HFFc6 (cell line): Measurements from ENCODE around the gene ZNF440. TPM values are rescaled to one million over a fixed set of nuclear protein-coding genes. Genes with fewer than 3 reads are reported as not detected.
"Not testable (repeated sequence)": the region's sequence is repeated elsewhere in the genome, so short reads cannot be mapped to it uniquely, and the experiment has no call there.

ENCODE experiments used
- DNase-seq: peaks from one replicate; pipeline ENCODE4 v3.0.0-alpha.2; 2018
- H3K27ac Mint-ChIP-seq: 2 replicates; pipeline ENCODE4 v1.8.0; 2020; ENCODE audit warnings: mild to moderate bottlenecking, mixed read lengths
- H3K27me3 Mint-ChIP-seq: 2 replicates; pipeline ENCODE4 v1.8.0; 2021; ENCODE audit warnings: mild to moderate bottlenecking, moderate library complexity, mixed read lengths; ENCODE audit not compliant: insufficient read depth
- H3K36me3 Mint-ChIP-seq: 2 replicates; pipeline ENCODE4 v1.8.0; 2021; ENCODE audit warnings: low read depth, mixed read lengths
- H3K4me1 Mint-ChIP-seq: 2 replicates; pipeline ENCODE4 v1.8.0; 2020; ENCODE audit warnings: low read depth, mixed read lengths
- H3K4me3 Mint-ChIP-seq: 2 replicates; pipeline ENCODE4 v1.8.0; 2020; ENCODE audit warnings: mild to moderate bottlenecking, moderate library complexity, mixed read lengths
- H3K9me3 Mint-ChIP-seq: 2 replicates; pipeline ENCODE4 v1.8.0; 2020; ENCODE audit warnings: mild to moderate bottlenecking, mixed read lengths
- total RNA-seq, 6 experiments: library from RNA; stranded (reverse); fragmentation: NEBNext Ultra II Directional; extraction: Animal tissue kit (Norgen Biotek cat#: 25700); gene quantifications; 2 replicates in 1 of 6; 3 replicates in 5 of 6; pipeline ENCODE4 v1.2.3, GENCODE V29; 2021
- TF ChIP-seq, protein P1 (sequence below): fragments of 200-600 bp; sonication (generic); IDR thresholded peaks from 2 replicates; pipeline ENCODE4 v1.5.0; 2021; ENCODE audit warnings: antibody characterized with exemption, mild to moderate bottlenecking

Gene ZNF440
- total RNA-seq, 6 experiments from 2014 or later = 4.9 to 7.7 (median 6.6) TPM

DNA sequence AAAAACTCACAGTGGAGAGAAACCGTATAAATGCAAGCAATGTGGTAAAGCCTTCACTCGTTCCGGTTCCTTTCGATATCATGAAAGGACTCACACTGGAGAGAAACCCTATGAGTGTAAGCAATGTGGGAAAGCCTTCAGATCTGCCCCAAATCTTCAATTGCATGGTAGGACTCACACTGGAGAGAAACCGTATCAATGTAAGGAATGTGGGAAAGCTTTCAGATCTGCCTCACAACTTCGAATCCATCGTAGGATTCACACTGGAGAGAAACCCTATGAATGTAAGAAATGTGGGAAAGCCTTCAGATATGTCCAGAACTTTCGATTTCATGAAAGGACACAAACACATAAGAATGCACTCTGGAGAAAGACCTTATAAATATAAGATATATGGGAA lies 54.1 kb downstream of the ZNF440 start:
- H3K27me3 Mint-ChIP-seq = no peaks in the 10 kb centered on the region; the same call in 1 of the 2 replicates
- no peak for DNase-seq
- peaks cover 63% of the 10 kb centered on the region for H3K9me3 Mint-ChIP-seq
- peaks cover 32% of the 10 kb centered on the region for H3K36me3 Mint-ChIP-seq
- no peak overlapping the region for H3K4me3 Mint-ChIP-seq
- no peak overlapping the region for H3K27ac Mint-ChIP-seq
- no peaks in the 10 kb centered on the region for H3K4me1 Mint-ChIP-seq
- TF ChIP-seq, protein P1, sequence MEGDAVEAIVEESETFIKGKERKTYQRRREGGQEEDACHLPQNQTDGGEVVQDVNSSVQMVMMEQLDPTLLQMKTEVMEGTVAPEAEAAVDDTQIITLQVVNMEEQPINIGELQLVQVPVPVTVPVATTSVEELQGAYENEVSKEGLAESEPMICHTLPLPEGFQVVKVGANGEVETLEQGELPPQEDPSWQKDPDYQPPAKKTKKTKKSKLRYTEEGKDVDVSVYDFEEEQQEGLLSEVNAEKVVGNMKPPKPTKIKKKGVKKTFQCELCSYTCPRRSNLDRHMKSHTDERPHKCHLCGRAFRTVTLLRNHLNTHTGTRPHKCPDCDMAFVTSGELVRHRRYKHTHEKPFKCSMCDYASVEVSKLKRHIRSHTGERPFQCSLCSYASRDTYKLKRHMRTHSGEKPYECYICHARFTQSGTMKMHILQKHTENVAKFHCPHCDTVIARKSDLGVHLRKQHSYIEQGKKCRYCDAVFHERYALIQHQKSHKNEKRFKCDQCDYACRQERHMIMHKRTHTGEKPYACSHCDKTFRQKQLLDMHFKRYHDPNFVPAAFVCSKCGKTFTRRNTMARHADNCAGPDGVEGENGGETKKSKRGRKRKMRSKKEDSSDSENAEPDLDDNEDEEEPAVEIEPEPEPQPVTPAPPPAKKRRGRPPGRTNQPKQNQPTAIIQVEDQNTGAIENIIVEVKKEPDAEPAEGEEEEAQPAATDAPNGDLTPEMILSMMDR = no peak

DNA sequence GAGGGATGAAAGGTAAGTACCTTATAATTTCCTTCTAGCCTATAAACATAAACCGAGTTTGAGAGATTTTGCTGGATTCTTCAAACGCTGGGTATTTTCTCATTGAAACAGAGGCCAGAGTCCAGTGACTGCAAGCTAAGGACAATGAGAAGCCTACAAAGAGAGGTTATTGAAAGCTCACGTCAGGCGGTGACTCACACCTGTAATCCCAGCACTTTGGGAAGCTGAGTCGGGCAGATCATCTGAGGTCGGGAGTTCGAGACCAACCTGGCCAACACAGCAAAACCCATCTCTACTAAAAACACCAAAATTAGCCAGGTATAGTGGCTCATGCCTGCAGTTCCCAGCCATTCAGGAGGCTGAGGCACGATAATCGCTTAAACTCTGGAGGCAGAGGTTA lies 58.6 kb downstream of the ZNF440 start:
- Mint-ChIP-seq H3K27ac (no peak overlapping the region), H3K27me3 (peaks cover 4% of the 10 kb centered on the region), H3K4me1 (no peaks in the 10 kb centered on the region), H3K9me3 (peaks cover 28% of the 10 kb centered on the region), H3K4me3 (no peak overlapping the region), H3K36me3 (peaks cover 16% of the 10 kb centered on the region)
- DNase-seq = no peak
- TF ChIP-seq, protein P1 = no peak

DNA sequence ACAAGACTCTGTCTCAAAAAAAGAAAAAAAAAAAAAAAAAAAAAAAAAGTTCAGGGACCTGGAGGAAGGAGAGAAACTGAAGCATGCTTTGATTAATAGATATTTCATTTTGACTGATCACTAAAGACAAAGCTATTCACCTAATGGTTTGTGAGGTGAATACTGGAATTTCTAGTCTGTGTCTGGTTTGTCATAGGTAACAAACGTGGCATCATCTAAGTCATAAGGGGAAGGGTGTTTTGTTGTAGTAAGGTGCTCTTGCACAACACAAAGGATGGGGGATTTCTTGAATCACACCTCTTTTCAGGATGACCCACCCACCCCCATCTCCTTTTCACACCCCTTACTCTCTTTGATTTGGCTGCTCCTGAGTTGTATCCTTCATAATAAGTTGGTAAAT lies 59.7 kb downstream of the ZNF440 start:
- H3K4me3 Mint-ChIP-seq = no peak overlapping the region
- DNase-seq = no peak
- peaks cover 17% of the 10 kb centered on the region for H3K9me3 Mint-ChIP-seq
- TF ChIP-seq, protein P1 = no peak
- peaks cover 5% of the 10 kb centered on the region for H3K36me3 Mint-ChIP-seq
- H3K27me3 Mint-ChIP-seq = peaks cover 4% of the 10 kb centered on the region
- H3K4me1 Mint-ChIP-seq = no peaks in the 10 kb centered on the region
- no peak overlapping the region for H3K27ac Mint-ChIP-seq

DNA sequence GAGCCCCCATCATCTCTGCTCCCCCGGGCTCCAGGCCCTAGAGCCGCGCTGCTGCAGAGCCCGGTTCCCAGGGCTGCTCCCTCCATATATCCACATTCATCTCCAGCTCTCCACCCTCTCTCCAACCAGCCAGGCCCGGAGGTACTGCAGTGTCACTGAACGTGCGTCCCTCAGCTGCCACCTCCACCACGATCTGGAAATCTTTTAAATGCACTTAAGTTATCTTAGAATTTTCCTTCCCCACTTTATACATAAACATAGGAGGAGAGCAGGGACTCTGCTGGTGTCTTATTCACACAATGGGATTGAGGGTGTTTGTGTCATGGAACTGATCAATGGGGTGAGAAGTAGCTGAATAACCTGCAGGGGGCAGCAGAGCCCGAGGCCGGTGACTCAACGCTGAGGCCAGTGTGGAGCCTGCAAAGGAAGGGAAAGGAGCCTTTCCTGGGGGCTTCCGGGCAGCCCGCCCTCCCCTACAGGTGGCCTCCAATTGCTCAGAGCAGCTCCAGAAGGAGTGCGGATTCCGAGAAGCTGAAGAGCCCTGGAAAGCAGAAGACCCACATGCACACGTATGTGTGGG lies 65.7 kb downstream of the ZNF440 start:
- not testable (repeated sequence) for H3K27me3 Mint-ChIP-seq, H3K4me3 Mint-ChIP-seq, H3K4me1 Mint-ChIP-seq, H3K27ac Mint-ChIP-seq, H3K9me3 Mint-ChIP-seq, H3K36me3 Mint-ChIP-seq, DNase-seq
- TF ChIP-seq, protein P1 = peak; percentile 76

DNA sequence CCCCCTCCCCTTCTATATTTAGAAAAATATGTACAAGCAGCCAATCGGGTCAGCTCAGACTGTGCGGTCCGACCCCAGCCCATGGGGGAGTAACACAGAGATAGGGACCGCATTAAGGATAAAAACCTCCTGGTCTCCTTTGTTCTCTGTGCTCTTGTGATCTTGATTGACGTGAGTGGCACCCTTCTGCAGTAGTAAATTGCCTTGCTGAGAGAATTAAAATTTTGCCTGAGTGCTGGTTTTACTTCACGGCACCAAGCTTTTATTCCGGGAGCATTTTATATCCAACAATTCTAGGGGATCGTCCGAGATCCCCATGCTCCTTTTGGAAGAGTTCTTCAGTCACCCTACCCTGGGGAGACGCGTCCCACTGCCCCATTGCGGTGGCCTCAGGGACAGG lies 66.5 kb downstream of the ZNF440 start:
- Mint-ChIP-seq H3K27ac (no peak overlapping the region), H3K9me3 (peaks cover 5% of the 10 kb centered on the region; the same call in 1 of the 2 replicates), H3K4me1 (no peaks in the 10 kb centered on the region), H3K36me3 (no peaks in the 10 kb centered on the region), H3K4me3 (no peak overlapping the region), H3K27me3 (peaks cover 8% of the 10 kb centered on the region)
- TF ChIP-seq, protein P1 = no peak
- DNase-seq = no peak
